Left ventricle myocardium inferior (tissue), 1 donor: ENCODE results near the gene PAQR4. TPM values are rescaled to one million over a fixed set of nuclear protein-coding genes. Genes with fewer than 3 reads are reported as not detected.

Source experiments
- DNase-seq: peaks from one replicate; pipeline ENCODE4 v3.0.0-alpha.2; 2020
- H3K27ac ChIP-seq: fragments of 200-600 bp; replicated peaks from 2 replicates; pipeline ENCODE4 v1.8.0; 2021
- H3K27me3 ChIP-seq: fragments of 200-600 bp; 2 replicates; pipeline ENCODE4 v1.8.0; 2021; ENCODE audit warnings: low read depth
- H3K36me3 ChIP-seq: fragments of 200-600 bp; 2 replicates; pipeline ENCODE4 v1.8.0; 2021
- H3K4me1 ChIP-seq: fragments of 200-600 bp; 2 replicates; pipeline ENCODE4 v1.8.0; 2021
- H3K4me3 ChIP-seq: fragments of 200-600 bp; 2 replicates; pipeline ENCODE4 v1.8.0; 2021; ENCODE audit warnings: mild to moderate bottlenecking, moderate library complexity
- H3K9me3 ChIP-seq: fragments of 200-600 bp; replicated peaks from 2 replicates; pipeline ENCODE4 v1.8.0; 2021
- intact Hi-C: fragments of 100-400 bp; cut with micrococcal nuclease; formaldehyde crosslinking; loops from one replicate; pipeline ENCODE4 v1.11.0; 2022
- total RNA-seq: library from RNA; stranded (reverse); fragmentation: NEBNext Ultra II Directional; extraction: Animal tissue kit (Norgen Biotek cat#: 25700); gene quantifications from one replicate; pipeline ENCODE4 v1.2.1, GENCODE V29; 2021
- TF ChIP-seq, protein P1 (sequence below): fragments of 200-600 bp; IDR thresholded peaks from 2 replicates; pipeline ENCODE4 v1.8.0; 2021; ENCODE audit warnings: antibody characterized with exemption, mild to moderate bottlenecking, borderline replicate concordance
- donor health status: DM: no; HTN: yes; CAD: no; lungs with severe emphysema.

The PAQR4 gene
- total RNA-seq, 1 donor from 2014 or later, result 9.2 TPM

DNA sequence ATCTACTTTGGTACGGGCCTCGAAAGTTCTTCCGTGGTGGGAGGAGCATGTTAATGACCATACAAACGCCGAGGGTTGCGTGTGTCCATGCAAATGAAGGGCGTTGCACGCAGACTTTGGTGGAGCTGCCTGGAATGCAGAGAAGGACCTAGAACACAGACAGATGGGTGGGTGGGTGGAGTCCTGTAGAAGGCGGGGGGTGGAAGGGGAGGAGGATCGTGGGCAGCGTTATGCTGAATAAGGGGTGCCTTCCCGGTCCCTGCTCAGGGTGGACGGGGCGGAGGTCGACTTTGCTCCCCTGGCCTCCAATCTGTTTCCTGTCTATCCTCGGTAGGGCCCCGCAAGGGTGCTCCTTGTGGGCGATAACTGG lies 795 bp upstream of the PAQR4 start:
- H3K36me3 ChIP-seq, result peaks cover 5% of the 10 kb centered on the region
- intact Hi-C loops, result no loop called here
- TF ChIP-seq, protein P1, sequence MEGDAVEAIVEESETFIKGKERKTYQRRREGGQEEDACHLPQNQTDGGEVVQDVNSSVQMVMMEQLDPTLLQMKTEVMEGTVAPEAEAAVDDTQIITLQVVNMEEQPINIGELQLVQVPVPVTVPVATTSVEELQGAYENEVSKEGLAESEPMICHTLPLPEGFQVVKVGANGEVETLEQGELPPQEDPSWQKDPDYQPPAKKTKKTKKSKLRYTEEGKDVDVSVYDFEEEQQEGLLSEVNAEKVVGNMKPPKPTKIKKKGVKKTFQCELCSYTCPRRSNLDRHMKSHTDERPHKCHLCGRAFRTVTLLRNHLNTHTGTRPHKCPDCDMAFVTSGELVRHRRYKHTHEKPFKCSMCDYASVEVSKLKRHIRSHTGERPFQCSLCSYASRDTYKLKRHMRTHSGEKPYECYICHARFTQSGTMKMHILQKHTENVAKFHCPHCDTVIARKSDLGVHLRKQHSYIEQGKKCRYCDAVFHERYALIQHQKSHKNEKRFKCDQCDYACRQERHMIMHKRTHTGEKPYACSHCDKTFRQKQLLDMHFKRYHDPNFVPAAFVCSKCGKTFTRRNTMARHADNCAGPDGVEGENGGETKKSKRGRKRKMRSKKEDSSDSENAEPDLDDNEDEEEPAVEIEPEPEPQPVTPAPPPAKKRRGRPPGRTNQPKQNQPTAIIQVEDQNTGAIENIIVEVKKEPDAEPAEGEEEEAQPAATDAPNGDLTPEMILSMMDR, result no peak
- peaks cover 84% of the 10 kb centered on the region for H3K4me1 ChIP-seq
- H3K9me3 ChIP-seq, result no peaks in the 10 kb centered on the region
- peaks cover 53% of the 10 kb centered on the region for H3K27me3 ChIP-seq
- peak overlapping the region; percentile 85 for H3K4me3 ChIP-seq
- DNase-seq, result no peak
- no peak overlapping the region for H3K27ac ChIP-seq

DNA sequence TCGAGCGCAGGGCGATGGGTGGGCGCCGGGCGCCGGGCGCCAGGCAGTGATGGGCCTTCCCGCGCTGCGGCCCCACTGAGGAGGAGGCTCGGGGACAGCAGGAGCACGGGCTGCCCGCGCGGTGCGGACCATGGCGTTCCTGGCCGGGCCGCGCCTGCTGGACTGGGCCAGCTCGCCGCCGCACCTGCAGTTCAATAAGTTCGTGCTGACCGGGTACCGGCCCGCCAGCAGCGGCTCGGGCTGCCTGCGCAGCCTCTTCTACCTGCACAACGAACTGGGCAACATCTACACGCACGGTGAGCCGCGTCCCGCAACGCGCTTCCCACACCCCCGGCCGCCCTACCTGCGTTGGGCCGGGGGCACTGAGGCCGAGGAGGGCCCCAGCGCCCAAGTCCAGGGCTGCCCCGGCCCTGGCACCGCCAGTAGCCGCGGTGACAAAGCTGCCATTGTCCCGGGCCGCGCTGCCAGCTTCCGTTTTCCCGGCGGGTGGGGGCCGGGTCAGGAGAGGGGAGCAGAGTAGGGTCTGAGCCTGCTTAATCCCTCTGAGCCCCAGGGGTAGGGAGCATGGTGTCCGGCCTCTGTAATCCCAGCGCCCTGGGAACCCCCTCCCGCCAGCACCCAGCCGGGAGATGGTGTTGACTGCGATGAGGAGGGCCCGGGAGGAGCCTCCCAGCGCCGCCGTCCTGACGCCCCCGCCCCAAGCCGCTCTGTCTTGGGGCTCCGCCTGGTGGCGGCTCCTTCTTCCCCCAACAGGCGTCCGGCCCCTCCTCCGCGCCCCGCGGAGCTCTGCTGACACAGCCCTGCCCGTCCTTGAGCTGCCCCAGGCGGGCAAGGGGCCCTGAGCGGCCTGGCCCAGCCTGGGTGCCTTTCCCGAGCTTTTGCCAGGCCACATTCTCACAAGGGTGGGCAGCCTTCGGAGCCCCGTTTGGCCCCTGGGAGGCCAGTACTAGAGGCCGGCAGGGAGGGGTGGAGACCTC lies 685 bp downstream of the PAQR4 start:
- DNase-seq, result peak; percentile 59
- intact Hi-C loops, result no loop called here
- peak overlapping the region; percentile 87 for H3K27ac ChIP-seq
- TF ChIP-seq, protein P1, result peak; percentile 50
- H3K9me3 ChIP-seq, result no peaks in the 10 kb centered on the region
- H3K27me3 ChIP-seq, result peaks cover 38% of the 10 kb centered on the region
- H3K4me3 ChIP-seq, result peak overlapping the region; percentile 85
- peaks cover 5% of the 10 kb centered on the region for H3K36me3 ChIP-seq
- H3K4me1 ChIP-seq, result peaks cover 69% of the 10 kb centered on the region

DNA sequence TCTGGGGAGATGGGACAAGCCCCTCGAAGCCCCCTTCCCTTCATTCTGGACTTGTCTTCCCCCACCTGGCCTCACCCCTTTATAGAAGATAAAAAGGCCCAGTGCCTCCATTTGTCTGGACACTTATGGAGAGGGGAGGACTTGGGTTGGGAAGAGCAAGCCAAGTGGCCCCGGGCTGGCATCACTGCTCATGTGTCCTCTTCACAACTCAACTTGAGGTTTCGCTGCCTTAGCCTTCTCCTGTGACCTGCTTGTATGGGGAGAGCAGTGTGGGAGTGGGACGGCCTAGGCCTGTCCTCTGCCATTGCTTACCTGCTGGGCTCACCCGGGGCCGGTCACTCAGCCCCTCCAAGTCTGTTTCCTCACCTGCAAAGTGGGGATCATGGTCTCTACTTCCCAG lies 1.4 kb downstream of the PAQR4 start:
- peak overlapping the region; percentile 87 for H3K27ac ChIP-seq
- peak overlapping the region; percentile 85 for H3K4me3 ChIP-seq

DNA sequence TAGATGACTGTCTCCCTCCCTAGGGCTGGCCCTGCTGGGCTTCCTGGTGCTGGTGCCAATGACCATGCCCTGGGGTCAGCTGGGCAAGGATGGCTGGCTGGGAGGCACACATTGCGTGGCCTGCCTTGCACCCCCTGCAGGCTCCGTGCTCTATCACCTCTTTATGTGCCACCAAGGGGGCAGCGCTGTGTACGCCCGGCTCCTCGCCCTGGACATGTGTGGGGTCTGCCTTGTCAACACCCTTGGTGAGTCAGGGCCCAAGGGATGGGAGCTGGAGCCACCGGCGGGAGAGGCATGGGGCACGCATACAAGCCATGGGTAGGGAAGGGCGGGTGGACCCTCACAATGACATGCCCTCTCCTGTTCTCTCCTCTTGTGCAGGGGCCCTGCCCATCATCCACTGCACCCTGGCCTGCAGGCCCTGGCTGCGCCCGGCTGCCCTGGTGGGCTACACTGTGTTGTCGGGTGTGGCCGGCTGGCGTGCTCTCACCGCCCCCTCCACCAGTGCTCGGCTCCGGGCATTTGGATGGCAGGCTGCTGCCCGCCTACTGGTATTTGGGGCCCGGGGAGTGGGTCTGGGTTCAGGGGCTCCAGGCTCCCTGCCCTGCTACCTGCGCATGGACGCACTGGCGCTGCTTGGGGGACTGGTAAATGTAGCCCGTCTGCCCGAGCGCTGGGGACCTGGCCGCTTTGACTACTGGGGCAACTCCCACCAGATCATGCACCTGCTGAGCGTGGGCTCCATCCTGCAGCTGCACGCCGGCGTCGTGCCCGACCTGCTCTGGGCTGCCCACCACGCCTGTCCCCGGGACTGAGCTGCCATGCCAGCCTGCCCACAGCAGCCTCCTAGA lies 2.2 kb downstream of the PAQR4 start:
- H3K27me3 ChIP-seq, result peaks cover 26% of the 10 kb centered on the region
- H3K4me3 ChIP-seq, result no peak overlapping the region
- H3K27ac ChIP-seq, result no peak overlapping the region
- H3K36me3 ChIP-seq, result peaks cover 5% of the 10 kb centered on the region
- no peak for DNase-seq
- no peaks in the 10 kb centered on the region for H3K9me3 ChIP-seq
- TF ChIP-seq, protein P1, result no peak
- peaks cover 60% of the 10 kb centered on the region for H3K4me1 ChIP-seq
- intact Hi-C loops, result no loop called here

More for the DNA sequence above, 1.4 kb downstream of the PAQR4 start:
- peaks cover 5% of the 10 kb centered on the region for H3K36me3 ChIP-seq
- H3K9me3 ChIP-seq, result no peaks in the 10 kb centered on the region
- intact Hi-C loops, result no loop called here
- TF ChIP-seq, protein P1, result no peak
- no peak for DNase-seq
- H3K4me1 ChIP-seq, result peaks cover 62% of the 10 kb centered on the region
- H3K27me3 ChIP-seq, result peaks cover 31% of the 10 kb centered on the region

DNA sequence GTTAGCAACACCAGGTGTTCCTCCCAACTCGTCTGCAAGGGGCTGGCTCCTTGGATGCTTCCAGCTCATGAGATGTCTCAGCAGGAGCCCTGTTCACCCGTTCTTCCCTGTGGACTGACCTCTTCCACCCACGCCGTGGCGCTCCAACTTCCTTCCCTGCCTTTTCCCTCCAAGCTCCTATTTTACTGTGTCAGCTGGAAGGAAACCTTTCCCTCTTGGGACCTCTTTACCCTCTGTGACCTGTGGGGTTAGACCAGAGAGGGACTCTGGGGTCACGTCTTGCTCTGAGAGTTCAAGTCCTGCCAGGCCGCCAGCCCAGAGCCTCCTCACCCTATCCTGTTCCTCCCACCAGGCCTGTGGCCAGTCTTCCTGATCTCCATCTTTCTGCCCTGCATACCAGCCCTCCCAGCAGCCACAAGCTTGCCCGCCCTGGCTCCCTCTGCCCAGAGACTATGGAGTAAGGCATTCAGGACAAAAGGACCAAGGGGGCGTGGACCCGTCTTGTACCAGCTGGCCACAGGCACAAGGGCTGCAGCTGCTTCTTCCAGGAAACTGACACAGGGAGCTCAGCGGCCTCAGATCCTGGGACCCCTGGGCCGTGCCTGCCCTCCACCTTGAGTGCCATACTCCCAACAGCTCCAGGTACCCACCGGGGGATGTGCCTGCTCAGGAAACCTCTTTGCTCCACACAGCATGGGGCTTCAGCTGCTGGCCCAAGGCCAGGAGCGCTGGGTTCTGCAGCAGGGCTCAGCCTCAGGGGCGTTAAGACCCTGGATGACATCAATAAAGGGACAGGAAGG lies 3.0 kb downstream of the PAQR4 start:
- intact Hi-C loops, result no loop called here
- H3K4me3 ChIP-seq, result no peak overlapping the region
- peaks cover 23% of the 10 kb centered on the region for H3K27me3 ChIP-seq
- peaks cover 52% of the 10 kb centered on the region for H3K4me1 ChIP-seq
- H3K27ac ChIP-seq, result no peak overlapping the region
- H3K9me3 ChIP-seq, result no peaks in the 10 kb centered on the region
- no peak for DNase-seq
- TF ChIP-seq, protein P1, result no peak
- peaks cover 5% of the 10 kb centered on the region for H3K36me3 ChIP-seq
